Measurements from ENCODE around the gene CTAG1B.
"Not testable (repeated sequence)": the region's sequence is repeated elsewhere in the genome, so short reads cannot be mapped to it uniquely, and the experiment has no call there.

DNA sequence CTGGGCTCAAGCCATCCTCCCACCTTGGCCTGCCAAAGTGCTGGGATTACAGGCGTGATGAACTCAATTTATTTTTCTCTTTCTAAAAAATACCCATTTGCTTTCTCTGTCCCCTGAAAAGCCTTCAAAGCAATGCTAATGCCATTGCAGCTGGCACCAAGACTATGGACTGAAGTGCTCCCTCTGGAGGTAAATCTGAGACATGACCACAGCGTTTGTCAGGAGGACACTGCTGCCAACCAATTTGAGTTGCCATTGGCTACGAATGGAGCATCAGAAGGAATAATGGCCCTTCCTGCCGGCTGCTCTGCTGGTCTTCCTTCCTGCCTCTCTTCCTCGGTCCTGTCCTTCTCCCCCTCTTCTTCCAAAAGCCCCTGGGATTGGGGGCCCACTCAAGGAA lies 44.0 kb downstream of the CTAG1B start:
- TF ChIP-seq, protein P1, sequence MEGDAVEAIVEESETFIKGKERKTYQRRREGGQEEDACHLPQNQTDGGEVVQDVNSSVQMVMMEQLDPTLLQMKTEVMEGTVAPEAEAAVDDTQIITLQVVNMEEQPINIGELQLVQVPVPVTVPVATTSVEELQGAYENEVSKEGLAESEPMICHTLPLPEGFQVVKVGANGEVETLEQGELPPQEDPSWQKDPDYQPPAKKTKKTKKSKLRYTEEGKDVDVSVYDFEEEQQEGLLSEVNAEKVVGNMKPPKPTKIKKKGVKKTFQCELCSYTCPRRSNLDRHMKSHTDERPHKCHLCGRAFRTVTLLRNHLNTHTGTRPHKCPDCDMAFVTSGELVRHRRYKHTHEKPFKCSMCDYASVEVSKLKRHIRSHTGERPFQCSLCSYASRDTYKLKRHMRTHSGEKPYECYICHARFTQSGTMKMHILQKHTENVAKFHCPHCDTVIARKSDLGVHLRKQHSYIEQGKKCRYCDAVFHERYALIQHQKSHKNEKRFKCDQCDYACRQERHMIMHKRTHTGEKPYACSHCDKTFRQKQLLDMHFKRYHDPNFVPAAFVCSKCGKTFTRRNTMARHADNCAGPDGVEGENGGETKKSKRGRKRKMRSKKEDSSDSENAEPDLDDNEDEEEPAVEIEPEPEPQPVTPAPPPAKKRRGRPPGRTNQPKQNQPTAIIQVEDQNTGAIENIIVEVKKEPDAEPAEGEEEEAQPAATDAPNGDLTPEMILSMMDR (conservative IDR thresholded peaks at IDR 0.05; ENCODE audit: low read length) = not testable (repeated sequence)
- TF ChIP-seq EZH2phosphoT487 (IDR thresholded peaks at IDR 0.05; ENCODE audit: borderline replicate concordance, low read depth, low read length) = not testable (repeated sequence)
